Stimulated activated CD8-positive, alpha-beta memory T cell treated with anti-CD3 and anti-CD28 coated beads, Interleukin-12 subunit alpha, Interleukin-12 subunit beta, amount 100 ng/mL, for 4 hours (primary cell): Measurements from ENCODE around the gene VASN.

ENCODE experiments used
- DNase-seq: peaks from one replicate; pipeline ENCODE4 v3.0.0-alpha.2; 2020; ENCODE audit warnings: low read depth

The VASN gene

DNA sequence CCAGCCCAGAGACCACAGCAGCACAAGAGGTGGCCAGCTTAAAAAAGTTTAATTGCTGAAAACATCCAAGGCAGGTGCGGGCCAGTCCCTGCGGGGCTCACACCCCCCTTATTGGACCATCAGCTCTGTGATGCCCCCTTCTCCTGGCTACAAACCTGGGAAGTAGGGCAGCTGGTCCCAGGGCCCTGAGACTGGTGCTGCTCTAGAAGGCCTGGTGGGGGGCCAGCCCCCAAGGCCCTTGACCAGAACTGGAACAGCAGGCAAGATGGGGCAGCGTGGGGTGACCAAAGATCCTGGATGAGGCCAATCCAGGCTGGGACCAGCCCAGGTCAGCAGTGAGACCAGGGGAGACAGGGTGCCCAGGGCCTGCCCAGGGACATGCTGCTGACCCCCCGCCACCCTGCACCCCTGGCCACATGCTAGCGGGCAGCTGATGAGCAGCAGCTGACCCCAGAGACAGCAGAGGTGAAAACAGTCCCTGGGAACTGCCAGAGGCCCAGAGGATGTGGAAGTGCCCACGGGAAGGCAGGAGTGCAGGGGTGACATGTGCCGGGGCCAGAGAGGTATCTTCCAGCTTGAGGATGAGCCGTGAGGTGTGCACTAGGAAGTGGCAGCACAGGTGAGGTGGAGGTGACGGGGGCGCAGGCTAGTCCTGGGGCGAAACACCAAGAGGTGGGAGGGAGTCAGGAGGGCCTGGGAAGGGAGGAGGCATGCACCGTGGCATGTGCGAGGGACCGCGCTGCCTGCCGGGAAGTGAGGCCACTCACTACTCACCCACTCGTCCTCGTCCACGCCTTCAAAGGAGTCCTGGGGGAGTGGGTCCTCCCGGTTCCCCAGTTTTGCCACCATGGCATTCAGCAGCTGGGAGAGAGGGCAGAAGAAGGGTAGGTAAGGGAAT lies 16.9 kb upstream of the VASN start:
- no peak for DNase-seq

DNA sequence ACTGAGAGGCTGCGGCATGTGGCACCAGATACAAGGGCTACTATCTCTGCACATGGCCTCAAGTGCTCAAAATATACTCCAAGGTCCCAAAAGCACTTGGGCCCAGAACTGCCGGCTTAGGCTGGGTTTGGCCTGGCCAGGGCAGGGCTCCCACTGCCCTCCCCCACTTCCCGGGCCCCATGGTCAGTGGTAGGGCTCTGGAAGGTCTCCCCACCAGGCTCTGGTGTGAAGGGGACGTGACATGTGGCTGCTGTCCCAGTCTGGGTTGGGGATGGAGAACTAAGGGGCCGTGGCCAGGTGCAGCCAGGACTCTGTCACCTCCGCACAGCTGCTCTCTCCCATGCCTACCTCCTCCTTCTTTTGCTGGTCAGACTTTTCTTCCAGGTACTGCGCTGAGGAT lies 14.8 kb upstream of the VASN start:
- DNase-seq = no peak

DNA sequence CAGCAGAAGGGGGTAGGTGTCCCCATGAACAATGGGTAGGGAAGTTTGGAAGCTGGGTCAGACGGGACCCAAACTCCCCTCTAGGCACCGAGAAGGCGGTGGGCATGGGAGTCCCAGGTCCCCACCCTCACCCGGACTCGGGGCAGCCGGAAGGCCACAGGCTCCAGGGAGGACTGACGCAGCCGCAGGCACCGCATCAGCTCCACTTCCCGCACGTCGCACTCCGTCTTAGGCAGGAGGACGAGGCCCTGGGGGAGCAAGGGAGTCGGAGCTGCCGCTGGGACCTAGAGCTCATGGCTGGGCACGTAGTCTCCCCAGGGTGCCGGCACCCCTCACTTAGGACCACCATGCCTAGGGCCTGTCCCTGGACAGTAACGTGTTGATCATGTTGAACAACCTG lies 13.4 kb upstream of the VASN start:
- DNase-seq = no peak

DNA sequence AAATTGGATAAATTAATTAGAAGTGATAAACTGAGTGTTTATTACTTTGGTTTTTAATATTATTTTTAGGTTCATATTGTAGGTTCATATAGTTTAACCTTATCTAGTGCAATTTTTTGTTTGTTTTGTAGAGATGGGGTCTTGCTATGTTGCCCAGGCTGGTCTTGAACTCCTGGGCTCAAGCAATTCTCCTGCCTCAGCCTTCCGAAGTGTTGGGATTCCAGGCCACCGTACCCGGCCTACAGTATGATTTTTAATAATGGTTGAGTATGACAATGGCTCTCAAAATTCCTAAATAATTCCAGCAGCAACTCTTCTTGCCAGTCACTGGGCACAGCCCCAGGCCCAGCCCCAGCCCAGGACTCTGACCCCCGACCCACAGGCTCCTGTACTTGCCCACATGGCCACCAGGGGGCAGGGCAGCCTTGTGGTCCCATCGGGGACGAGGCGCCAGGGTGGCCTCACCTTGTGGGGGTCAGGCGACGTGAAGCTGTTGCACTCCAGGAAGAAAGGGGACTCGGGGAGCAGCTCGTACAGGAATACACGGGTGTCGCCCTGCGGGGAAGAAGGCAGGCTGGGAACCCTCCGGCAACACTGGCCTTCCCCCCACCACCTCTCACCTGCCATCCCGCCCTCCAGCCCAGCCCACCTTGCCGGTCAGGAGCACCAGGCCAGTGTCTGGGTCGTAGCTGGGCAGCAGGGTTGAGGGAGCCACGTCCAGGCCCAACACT lies 12.7 kb upstream of the VASN start:
- peak; percentile 54 for DNase-seq

DNA sequence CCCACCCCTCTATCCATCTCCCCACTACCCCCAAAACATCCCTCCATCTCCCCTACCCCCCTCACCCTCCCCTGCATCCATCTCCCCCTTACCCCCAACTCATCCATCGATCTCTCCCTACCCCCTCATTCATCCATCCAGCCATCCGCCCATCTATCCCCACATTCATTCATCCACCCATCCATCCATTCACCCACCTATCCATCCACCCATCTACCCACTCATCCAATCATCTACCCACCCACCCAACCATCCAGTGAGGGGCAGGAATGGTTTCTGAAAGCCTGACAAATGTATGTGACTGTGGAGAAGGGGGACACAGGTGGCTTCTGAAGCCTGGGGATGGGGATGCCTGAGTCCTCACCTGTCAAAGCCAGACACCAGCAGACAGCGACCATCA lies 11.7 kb upstream of the VASN start:
- DNase-seq = no peak

DNA sequence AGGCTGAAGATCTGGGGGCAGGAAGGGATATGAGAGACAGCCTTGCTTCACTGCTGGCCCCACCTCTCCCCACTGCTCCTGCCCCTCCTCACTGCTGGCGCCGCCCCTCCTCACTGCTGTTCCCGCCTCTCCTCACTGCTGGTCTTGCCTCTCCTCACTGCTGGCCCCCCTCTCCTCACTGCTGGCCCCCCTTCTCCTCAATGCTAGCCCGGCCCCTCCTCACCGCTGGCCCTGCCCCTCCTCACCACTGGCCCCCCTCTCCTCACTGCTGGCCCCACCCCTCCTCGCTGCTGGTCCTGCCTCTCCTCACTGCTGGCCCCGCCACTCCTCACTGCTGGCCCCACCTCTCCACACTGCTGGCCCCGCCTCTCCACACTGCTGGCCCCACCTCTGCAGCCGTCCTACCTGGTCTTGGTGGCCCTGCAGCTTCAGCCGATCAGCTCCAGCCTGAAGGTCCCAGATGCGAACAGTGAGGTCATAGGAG lies 11.1 kb upstream of the VASN start:
- no peak for DNase-seq

DNA sequence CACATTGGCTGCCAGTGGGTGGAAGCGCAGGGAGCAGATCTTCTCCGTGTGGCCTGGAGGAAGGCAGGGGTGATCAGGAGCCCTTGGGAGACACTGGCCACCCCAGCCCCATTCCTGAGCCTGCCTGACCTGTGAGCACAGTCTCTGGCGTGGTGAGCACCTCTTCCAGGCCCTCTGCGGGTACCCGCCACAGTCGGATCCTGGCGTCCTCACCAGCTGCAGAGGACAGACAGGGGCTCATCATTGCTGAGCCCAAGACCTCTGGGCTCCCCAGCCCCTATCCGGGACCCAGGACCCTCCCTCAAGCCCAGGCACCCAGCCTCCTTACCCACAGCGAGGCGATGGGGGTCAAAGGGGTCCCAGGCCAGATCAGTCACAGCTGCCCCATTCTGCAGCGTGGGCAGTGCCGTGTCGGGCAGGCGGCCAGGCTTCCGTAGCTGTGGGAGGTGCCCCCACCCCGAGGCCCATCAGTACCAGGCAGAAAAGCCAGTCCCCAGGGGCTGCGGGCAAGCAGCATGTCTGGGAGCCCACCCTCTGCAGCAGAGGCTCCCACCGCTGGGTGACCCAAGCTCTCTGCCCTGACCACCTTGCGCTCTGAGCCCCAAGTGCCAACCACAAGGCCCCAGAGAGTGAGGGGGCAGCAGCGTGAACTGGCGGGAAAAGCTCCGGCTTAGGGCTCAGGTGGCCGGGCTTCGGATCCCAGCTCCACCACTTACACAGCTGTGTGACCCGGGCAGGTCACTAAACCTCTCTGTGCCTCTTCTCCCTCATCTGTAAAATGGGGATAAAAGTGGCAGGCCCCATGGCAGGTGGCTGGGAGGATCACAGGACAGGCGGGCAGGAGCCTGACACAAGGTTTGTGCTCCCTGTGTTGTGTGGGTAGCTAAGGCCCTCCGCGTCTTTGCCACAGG lies 10.4 kb upstream of the VASN start:
- no peak for DNase-seq

DNA sequence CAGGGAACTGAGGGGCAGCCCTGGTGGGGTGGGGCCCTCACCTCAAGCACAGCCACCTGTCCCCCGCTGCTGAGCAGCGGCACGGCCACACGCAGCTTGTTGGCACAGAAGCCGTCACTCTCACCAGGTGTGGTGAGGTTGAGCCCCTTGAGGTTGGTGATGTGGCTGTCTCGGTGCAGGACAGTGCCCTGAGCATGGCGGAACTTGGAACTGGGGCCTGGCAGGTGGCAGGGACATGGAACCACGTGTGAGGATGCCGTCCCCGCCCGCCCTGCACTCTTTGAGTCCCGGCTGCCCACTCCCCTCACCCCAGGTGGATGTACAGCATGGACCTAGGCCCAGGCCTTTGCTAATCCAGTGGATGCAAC lies 9.7 kb upstream of the VASN start:
- no peak for DNase-seq

DNA sequence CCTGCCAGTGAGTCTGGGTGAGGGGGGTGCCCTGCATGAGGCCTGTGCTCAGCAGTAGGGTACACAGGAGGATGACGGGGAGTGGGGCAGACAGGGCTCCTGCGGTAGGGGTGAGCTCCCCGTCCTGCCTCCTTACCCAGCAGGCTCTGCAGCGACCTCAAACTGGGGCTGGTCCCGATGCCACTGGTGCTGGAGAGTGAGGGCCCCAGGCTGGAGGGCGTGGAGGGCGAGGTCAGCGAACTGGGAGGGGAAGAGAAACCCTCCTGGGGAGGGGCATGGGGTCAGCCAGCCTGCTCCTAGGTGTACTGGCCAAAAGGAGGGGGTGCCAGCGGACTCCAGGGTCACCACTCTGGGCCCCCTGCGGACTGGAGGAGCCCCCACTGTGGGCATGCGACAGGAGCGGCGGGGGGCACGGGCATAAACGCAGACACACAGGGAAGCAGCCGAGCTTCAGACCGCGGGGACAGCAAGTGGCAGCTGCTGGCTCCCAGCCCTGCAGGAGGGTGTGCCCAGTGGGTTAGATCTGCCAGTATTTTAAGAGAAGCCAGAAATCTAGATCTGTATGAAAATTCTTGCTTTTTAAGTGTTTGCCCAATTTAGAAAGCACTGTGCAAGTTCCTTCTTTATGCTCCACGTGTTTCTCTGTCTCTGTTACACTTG lies 9.0 kb upstream of the VASN start:
- no peak for DNase-seq

DNA sequence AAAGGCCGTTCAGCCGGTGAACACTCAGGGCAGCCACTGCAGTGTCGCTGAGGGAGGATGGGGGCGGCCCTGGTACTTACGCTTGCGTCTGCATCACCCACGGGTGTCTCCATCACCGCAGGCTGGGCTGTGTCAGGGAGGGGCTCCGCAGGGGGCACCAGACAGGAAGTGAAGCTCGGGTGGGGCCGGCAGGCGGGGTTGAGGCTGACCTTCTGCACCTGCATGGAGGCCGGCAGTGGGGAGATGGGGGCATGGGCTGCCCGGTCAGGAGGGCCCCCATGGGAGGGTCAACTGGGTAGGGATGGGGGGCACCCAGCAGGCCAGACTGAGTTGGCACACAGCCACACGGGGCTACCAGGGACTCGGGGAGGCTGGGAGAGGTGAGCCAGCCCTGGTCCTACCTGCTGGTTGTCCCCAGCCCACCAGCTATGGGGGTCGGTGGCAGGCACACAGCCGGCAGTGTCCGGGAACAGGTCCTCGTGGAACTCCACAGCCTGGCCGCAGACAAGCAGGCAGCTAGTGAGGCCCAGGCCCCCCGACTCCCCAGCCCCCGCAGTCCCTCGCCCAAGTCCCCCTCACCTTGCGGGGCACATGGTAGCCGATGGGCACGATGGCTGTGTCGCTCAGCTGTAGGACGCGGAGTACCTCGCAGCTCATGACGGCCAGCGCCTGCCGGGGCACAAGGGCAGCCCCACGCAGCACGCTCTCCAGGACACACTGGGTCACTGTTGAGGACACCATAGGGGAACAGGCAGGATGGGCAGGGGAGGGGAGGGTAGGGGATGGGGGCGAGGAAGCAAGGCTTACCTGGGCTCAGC lies 7.2 kb upstream of the VASN start:
- DNase-seq = no peak

DNA sequence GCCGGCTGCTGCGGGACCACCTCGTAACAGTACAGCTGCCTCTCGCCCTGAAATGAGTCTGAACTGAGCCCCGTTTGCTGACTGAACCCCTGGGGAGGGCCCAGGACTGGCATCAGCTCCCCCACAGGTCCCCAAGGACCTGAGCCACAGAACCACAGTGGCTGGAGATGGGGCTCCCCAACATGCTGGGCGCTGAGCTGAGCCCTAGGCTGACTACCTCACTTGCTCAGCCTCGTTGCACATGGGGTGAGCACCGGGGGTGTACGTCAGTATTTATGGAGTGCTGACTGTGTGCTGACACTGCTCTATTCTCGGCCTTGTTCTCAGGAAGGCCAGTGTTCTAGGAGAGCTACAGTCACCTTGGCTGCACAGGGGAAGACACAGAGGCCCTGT lies 6.6 kb upstream of the VASN start:
- DNase-seq = no peak

DNA sequence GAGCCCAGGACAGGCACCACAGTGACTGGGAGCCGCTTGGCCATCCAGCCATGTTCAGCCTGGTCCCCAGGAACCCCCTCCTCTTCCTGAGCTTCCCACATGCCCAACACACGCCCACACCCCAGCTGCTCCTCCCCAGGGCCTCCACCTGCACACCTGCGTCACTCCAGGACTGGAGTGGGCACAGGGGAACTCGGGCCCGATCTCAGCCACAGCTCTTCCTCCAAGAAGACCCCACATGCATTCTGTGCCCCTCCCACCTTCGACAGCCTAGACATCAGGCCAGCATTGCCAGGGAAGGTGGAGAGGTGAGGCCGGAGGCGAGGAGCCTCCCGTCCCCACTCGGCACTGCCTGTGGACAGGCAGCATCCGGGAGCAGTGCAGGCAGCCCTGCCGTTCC lies 6.0 kb upstream of the VASN start:
- DNase-seq = no peak

DNA sequence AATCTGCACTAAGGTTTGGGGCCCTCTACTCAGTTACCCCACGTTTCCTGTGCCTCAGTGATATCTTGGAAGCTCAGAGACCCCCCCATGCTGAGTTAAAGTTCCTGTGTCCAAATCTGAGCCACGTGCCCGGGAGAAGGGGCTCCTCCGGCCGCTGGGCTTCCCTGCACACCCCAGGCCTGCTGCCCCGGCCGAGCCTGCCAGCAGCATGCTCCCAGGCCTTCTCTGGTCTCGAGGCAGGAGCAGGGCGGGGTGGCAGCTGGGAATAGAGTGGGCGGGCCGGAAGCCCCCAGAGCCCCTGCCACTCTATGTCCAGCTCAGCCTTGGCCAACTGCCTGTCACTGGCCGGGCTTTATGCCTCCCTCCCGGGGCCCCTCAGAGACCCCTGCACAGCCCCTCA lies 5.6 kb upstream of the VASN start:
- no peak for DNase-seq

DNA sequence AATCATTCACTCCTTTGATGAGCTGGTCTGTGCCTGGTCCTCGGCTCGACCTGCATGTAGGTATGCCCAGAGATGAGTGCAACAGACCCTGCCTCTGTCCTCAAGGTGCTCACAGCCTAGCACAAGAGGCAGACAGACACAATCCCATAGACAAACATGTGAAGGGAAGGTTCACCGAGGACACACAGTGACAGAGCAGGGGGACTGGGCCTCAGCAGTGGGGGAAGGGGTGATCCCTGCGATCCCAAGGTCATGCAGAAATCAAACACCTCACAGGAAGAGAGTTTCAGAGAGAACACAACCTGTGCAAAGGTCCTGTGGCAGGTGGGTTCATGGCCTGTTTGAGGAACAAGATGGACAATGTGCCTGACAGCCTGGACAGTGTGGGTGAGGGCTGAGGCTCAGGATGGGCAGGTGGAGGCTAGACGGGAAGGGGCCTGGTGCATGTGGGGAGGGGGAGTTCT lies 4.2 kb upstream of the VASN start:
- no peak for DNase-seq

DNA sequence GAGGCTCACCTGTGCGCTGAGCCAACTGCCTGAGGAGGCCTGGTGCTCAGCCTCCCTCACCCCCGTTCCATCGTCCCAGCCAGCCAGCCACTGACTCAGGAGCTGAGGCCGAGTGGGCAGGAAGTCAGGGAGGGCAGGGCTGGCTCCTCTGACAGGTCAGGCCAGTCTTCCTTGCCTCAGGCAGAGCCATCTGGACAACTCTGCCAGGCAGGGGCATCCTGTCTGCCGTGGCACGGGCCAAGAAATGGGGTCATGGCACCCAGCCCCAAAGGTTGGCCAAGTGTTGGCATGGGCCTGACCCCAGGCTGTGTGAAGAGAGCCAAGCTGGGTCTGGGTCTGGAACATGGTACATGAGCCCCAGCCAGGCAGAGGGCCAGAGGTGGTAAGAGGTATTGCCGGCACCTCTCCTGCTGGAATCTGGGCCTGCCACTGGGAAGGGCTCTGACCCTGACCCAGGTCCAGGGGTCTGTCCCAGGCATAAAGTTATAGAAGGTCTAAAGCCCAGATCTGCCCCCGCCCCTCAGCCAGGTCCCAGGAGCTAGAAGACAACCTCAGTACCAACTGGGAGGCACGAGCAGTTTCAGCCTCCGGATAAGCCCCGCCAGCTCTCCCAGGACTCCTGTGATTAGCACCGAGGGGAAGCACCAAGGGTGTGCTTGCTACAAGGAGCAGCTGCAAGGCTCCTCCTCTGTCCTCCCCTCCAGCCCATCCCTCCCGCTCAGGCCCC lies 2.5 kb upstream of the VASN start:
- no peak for DNase-seq

DNA sequence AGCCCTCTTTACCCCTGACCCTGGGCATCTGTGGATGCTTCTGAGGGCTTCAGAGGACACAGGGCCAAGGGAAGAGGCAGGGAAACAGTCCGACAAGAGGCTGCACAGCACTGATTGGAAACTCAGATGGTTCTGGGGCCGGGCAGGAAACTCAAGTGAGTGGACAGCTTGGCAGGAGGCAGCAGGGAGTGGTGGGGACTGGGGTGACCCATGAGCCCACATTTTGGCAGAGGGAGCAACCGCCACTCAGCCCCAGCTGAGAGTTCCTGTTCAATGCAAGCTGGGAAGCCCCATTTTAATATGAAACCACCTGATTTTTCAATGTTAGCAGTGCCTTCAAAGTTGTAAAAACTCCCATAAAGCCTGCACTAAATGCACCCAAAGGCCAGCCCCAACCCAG lies 1.5 kb upstream of the VASN start:
- DNase-seq = no peak

DNA sequence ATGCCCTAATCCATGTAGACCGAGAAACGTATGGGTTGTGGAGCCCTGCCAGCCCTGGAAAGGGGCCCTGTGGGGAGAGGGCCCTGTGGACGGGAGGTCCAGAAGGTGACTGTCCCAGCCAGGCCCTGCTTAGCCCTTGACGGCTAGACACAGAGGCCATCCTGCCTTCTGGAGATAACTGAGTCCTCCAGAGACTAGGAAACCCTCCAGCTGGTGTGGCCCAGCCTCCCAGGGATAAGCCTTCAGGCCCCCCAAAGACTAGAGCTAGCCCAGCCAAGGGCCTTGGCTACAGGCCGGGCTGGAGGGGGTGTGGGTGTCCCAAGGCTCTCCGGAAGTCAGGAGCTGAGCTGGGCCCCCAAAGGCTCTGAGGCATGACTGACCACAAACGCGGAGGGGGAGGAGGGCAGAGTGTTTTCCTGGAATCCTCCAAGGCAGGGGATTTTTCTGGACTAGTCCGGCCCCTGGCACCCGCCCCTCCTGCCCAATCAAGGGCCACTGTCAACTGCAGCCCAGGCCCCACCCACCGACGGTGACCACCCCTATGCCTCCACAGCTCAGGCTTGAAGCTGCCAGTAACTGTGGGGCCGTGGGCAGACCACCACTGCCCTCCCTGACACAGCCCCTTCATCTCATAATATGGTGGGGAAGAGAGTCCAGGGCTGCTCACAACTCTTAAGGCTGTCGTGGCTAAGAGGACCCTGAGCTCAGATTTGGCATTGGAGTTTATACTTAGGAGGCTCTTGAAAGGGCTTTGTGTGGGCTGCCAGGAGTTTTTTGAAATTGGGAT lies 885 bp upstream of the VASN start:
- DNase-seq = no peak

DNA sequence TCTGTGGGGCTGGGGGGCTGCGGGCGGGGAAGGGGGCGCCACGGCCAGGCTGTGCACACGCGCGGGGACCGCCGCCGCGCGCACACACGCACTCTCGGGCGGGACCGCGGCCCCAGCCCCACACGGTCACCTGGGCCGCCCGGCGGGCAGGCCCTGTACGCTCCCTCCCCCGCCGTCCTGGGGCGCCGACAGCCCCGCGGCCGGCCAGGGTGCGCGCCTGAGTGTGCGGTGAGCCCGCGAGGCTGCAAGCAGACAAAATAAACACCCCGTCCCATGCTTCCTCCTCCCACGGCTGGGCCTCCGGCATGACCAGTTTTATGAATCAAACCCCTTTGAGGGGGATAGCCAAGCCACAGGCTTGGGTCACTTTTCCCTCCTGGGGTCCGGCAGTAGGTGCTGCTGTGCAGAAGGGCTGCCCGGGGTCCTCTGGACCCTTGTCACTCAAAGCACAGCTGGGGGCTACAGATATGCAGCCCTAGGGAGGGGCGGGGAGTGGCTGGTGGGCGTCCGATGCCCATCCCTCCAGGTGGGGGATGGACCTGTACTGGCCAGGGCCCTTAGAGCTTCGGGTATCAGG lies 441 bp downstream of the VASN start:
- DNase-seq = no peak
